ENCODE measurements around the gene LIN9. TPM values are rescaled to one million over a fixed set of nuclear protein-coding genes. Genes with fewer than 3 reads are reported as not detected.

The LIN9 gene
- total RNA-seq, 1 donor from 2014 or later = 3.2 TPM

DNA sequence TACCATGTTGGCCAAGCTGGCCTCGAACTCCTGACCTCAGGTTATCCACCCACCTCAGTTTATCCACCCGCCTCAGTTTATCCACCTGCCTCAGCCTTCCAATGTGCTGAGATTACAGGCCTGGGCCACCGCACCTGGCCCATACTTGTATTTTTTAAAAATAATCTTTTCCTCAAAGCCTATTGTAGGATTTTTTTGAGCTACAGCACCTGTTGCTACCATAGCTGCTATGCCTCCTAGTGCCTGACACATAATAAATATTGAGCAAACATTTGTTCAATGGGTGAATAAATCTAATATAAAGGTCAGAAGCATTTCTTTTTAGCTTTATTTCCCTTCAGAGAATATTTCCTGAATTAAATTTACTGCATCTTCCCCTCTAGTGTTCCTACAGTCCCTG lies 106.7 kb downstream of the LIN9 start:
- TF ChIP-seq, protein P1, sequence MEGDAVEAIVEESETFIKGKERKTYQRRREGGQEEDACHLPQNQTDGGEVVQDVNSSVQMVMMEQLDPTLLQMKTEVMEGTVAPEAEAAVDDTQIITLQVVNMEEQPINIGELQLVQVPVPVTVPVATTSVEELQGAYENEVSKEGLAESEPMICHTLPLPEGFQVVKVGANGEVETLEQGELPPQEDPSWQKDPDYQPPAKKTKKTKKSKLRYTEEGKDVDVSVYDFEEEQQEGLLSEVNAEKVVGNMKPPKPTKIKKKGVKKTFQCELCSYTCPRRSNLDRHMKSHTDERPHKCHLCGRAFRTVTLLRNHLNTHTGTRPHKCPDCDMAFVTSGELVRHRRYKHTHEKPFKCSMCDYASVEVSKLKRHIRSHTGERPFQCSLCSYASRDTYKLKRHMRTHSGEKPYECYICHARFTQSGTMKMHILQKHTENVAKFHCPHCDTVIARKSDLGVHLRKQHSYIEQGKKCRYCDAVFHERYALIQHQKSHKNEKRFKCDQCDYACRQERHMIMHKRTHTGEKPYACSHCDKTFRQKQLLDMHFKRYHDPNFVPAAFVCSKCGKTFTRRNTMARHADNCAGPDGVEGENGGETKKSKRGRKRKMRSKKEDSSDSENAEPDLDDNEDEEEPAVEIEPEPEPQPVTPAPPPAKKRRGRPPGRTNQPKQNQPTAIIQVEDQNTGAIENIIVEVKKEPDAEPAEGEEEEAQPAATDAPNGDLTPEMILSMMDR (IDR thresholded peaks at IDR 0.05; ENCODE audit: insufficient read depth, low read length, severe bottlenecking) = no peak
- no peaks in the 10 kb centered on the region for H3K27me3 ChIP-seq (ENCODE audit: control insufficient read depth, insufficient read depth, low read length)
- H3K36me3 ChIP-seq (ENCODE audit: control insufficient read depth, insufficient read depth, low read length) = no peaks in the 10 kb centered on the region
- FAIRE-seq (no peak), DNase-seq (ENCODE audit: low read depth) (no peak)
- H3K4me3 ChIP-seq (ENCODE audit: low read depth, low read length) = no peak overlapping the region

DNA sequence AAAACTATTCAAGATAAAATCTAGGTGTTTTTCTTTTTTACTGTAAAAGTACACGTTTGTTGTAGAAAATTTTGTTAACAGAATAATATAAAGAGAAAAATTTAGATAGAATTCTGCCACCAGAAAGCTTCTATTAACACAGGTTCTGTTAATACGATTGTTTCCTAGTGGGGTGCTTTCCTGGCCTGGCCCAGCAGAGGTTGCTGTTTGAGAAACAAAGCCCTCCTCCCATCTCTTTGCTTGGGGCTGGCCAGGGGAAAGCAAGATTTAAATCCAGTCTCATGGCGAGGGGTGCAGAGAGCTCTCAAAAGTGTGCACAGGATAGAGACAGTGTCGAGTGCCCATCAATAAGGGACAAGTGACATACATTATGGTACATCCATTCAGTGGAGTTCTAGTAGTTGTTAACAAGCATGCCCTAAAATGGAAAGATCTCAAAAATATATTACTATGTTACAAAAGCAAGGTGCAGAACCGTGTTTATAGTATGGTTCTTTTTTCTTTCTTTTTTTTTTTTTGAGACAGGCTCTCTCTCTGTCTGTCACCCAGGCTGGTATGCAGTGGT lies 107.9 kb downstream of the LIN9 start:
- DNase-seq (ENCODE audit: low read depth) (no peak), FAIRE-seq (no peak)
- TF ChIP-seq, protein P1 (IDR thresholded peaks at IDR 0.05; ENCODE audit: insufficient read depth, low read length, severe bottlenecking) = peak; percentile 37
- H3K4me3 ChIP-seq (ENCODE audit: low read depth, low read length) = no peak overlapping the region
- H3K27me3 ChIP-seq (ENCODE audit: control insufficient read depth, insufficient read depth, low read length) = no peaks in the 10 kb centered on the region
- no peaks in the 10 kb centered on the region for H3K36me3 ChIP-seq (ENCODE audit: control insufficient read depth, insufficient read depth, low read length)

DNA sequence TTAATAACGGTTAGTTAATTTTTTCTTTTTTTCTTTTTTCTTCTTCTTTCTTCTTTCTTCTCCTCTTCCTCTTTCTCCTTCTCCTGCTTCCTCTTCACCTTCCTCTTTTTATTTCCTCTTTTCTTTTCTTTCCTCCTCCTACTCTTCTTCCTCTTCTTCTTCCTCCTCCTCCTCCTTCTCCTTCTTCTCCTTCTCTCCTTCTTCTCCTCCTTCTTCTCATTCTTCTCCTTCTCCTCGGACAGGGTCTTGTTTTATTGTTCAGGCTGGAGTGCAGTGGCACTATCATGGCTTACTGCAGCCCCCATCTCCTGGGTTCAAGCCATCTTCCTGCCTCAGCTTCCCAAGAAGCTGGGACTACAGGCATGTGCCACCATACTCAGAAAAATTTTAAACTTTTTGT lies 109.0 kb downstream of the LIN9 start:
- Histone ChIP-seq H3K27me3 (ENCODE audit: control insufficient read depth, insufficient read depth, low read length) (no peaks in the 10 kb centered on the region), H3K4me3 (ENCODE audit: low read depth, low read length) (no peak overlapping the region), H3K36me3 (ENCODE audit: control insufficient read depth, insufficient read depth, low read length) (no peaks in the 10 kb centered on the region)
- DNase-seq (ENCODE audit: low read depth) (no peak), FAIRE-seq (no peak)
- TF ChIP-seq, protein P1 (IDR thresholded peaks at IDR 0.05; ENCODE audit: insufficient read depth, low read length, severe bottlenecking) = no peak

DNA sequence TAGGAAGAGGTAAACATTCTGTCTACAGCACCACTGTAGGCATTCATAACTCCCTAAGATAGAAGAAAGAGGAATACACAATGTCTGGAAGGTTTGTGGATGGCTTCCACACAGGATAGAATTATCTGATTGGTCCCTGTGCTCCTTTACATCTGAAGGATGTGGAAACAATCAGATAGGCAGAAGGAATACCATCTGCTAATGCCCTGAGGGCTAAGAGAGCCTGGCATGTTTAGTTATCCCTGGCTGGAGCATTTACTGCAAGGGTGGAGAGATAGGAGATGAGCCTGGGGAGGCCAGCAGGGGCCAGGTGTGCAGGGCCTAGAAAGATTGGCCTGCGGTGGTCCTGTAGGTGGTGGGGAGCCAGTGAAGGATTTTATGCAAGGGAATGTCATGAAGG lies 113.8 kb downstream of the LIN9 start:
- H3K36me3 ChIP-seq (ENCODE audit: control insufficient read depth, insufficient read depth, low read length) = no peaks in the 10 kb centered on the region
- no peaks in the 10 kb centered on the region for H3K27me3 ChIP-seq (ENCODE audit: control insufficient read depth, insufficient read depth, low read length)
- DNase-seq (ENCODE audit: low read depth) (no peak), FAIRE-seq (no peak)
- TF ChIP-seq, protein P1 (IDR thresholded peaks at IDR 0.05; ENCODE audit: insufficient read depth, low read length, severe bottlenecking) = no peak
- H3K4me3 ChIP-seq (ENCODE audit: low read depth, low read length) = no peak overlapping the region

- DNase-seq (ENCODE audit: low read depth) = no peak
- no peak overlapping the region for H3K4me3 ChIP-seq (ENCODE audit: low read depth, low read length)
- FAIRE-seq = no peak
- no peaks in the 10 kb centered on the region for H3K36me3 ChIP-seq (ENCODE audit: control insufficient read depth, insufficient read depth, low read length)
- no peaks in the 10 kb centered on the region for H3K27me3 ChIP-seq (ENCODE audit: control insufficient read depth, insufficient read depth, low read length)
- TF ChIP-seq, protein P1 (IDR thresholded peaks at IDR 0.05; ENCODE audit: insufficient read depth, low read length, severe bottlenecking) = no peak
These were observed 121.6 kb downstream of the LIN9 start for GRCh38 chr1:226187380-226187779.

- H3K36me3 ChIP-seq (ENCODE audit: control insufficient read depth, insufficient read depth, low read length) = no peaks in the 10 kb centered on the region
- TF ChIP-seq, protein P1 (IDR thresholded peaks at IDR 0.05; ENCODE audit: insufficient read depth, low read length, severe bottlenecking) = no peak
- peak overlapping the region; percentile 66 for H3K4me3 ChIP-seq (ENCODE audit: low read depth, low read length)
- FAIRE-seq (no peak), DNase-seq (ENCODE audit: low read depth) (no peak)
- H3K27me3 ChIP-seq (ENCODE audit: control insufficient read depth, insufficient read depth, low read length) = no peaks in the 10 kb centered on the region
These were observed 122.0 kb downstream of the LIN9 start for GRCh38 chr1:226187019-226187322.

Data from bronchial epithelial cell (primary cell).